Stimulated activated CD8-positive, alpha-beta memory T cell treated with anti-CD3 and anti-CD28 coated beads, Interleukin-4, amount 100 ng/mL, for 48 hours (primary cell): ENCODE data around the gene PIK3R6.
"Not testable (repeated sequence)": the region's sequence is repeated elsewhere in the genome, so short reads cannot be mapped to it uniquely, and the experiment has no call there.

ENCODE experiments used
- DNase-seq: peaks from one replicate; pipeline ENCODE4 v3.0.0-alpha.2; 2020

The PIK3R6 gene

GRCh38 chr17:8872705-8873435 lies 5.4 kb upstream of the PIK3R6 start:
- DNase-seq = no peak

- no peak for DNase-seq
These were observed 4.7 kb upstream of the PIK3R6 start for GRCh38 chr17:8872036-8872704.

- no peak for DNase-seq
These were observed 3.7 kb upstream of the PIK3R6 start for GRCh38 chr17:8871081-8871581.

- DNase-seq = no peak
These were observed 3.0 kb upstream of the PIK3R6 start for GRCh38 chr17:8870406-8871040.

GRCh38 chr17:8869114-8869815 lies 1.8 kb upstream of the PIK3R6 start:
- no peak for DNase-seq

GRCh38 chr17:8868529-8868951 lies 1.1 kb upstream of the PIK3R6 start:
- DNase-seq = no peak

GRCh38 chr17:8868092-8868491 lies 618 bp upstream of the PIK3R6 start:
- no peak for DNase-seq

- DNase-seq = no peak
These were observed 1.7 kb downstream of the PIK3R6 start for GRCh38 chr17:8865811-8866210.

GRCh38 chr17:8865385-8865784 lies 2.1 kb downstream of the PIK3R6 start:
- no peak for DNase-seq

- peak; percentile 16 for DNase-seq
These were observed 5.0 kb downstream of the PIK3R6 start for GRCh38 chr17:8862213-8863056.

- DNase-seq = peak; percentile 14
These were observed 5.8 kb downstream of the PIK3R6 start for GRCh38 chr17:8861495-8862181.

GRCh38 chr17:8859804-8860430 lies 7.6 kb downstream of the PIK3R6 start:
- DNase-seq = no peak

GRCh38 chr17:8859027-8859803 lies 8.3 kb downstream of the PIK3R6 start:
- peak; percentile 59 for DNase-seq

- DNase-seq = peak; percentile 63
These were observed 9.6 kb downstream of the PIK3R6 start for GRCh38 chr17:8857919-8858318.

- no peak for DNase-seq
These were observed 10.5 kb downstream of the PIK3R6 start for GRCh38 chr17:8856869-8857575.

GRCh38 chr17:8856205-8856603 lies 11.3 kb downstream of the PIK3R6 start:
- not testable (repeated sequence) for DNase-seq

GRCh38 chr17:8855477-8856204 lies 11.8 kb downstream of the PIK3R6 start:
- no peak for DNase-seq

GRCh38 chr17:8851600-8851999 lies 15.9 kb downstream of the PIK3R6 start:
- no peak for DNase-seq
